Transverse colon (tissue), 4 donors: ENCODE data around the gene CADM2. TPM values are rescaled to one million over a fixed set of nuclear protein-coding genes. Genes with fewer than 3 reads are reported as not detected.
"Not testable (repeated sequence)": the region's sequence is repeated elsewhere in the genome, so short reads cannot be mapped to it uniquely, and the experiment has no call there.

ENCODE experiments used
- DNase-seq: peaks from one replicate; pipeline ENCODE4 v3.0.0-alpha.2; 2019
- H3K27ac ChIP-seq, 4 donors: fragments of 200-600 bp; sonication (generic); 2 replicates each; pipeline ENCODE4 v1.5.1; 2016 to 2018; ENCODE audit warnings: inconsistent platforms in 4 of 4
- H3K27me3 ChIP-seq: fragments of 200-600 bp; sonication (generic); 2 replicates; pipeline ENCODE4 v1.5.1; 2017; ENCODE audit warnings: inconsistent platforms
- H3K36me3 ChIP-seq, 4 donors: fragments of 200-600 bp; sonication (generic); 2 replicates each; pipeline ENCODE4 v1.5.1; 2017 to 2019; ENCODE audit warnings: inconsistent platforms in 4 of 4
- H3K4me1 ChIP-seq, 4 donors: fragments of 200-600 bp; sonication (generic); 2 replicates each; pipeline ENCODE4 v1.5.1; 2017 to 2020; ENCODE audit warnings: inconsistent platforms in 4 of 4
- H3K4me3 ChIP-seq, 4 donors: fragments of 200-600 bp; sonication (generic); 1 replicate in 1 of 4; 2 replicates in 3 of 4; pipeline versions ENCODE4 v1.5.1 to v1.6.1; 2017 to 2019; ENCODE audit warnings: inconsistent platforms in 4 of 4
- H3K9me3 ChIP-seq, 2 donors: fragments of 200-600 bp; sonication (generic); 2 replicates each; pipeline ENCODE4 v1.5.1; 2017 to 2019; ENCODE audit warnings: inconsistent platforms in 2 of 2
- CTCF ChIP-seq, 5 experiments: fragments of 200-600 bp in 3 of 5; fragments of 450-650 bp in 2 of 5; sonication (generic) in 3 of 5; IDR thresholded peaks; 1 replicate in 2 of 5; 2 replicates in 3 of 5; pipeline ENCODE4 v1.5.1; 2016 to 2017; ENCODE audit warnings: antibody characterized with exemption in 5 of 5, inconsistent platforms in 3 of 5, mild to moderate bottlenecking in 2 of 5, moderate library complexity in 1 of 5
- EP300 ChIP-seq: sonication (generic); formaldehyde crosslinking; IDR thresholded peaks from one replicate; pipeline ENCODE4 v1.6.1; 2017; ENCODE audit warnings: antibody characterized with exemption, low read depth
- POLR2A ChIP-seq: fragments of 450-650 bp; IDR thresholded peaks from one replicate; pipeline ENCODE4 v1.6.1; 2016; ENCODE audit warnings: antibody characterized with exemption, mild to moderate bottlenecking, moderate library complexity
- POLR2AphosphoS5 ChIP-seq, 3 donors: sonication (generic); formaldehyde crosslinking; IDR thresholded peaks; one replicate each; pipeline ENCODE4 v1.6.1; 2016; ENCODE audit warnings: antibody characterized with exemption in 3 of 3
- WGBS, 2 donors: methylation state at CpG; one replicate each; pipeline ENCODE4 v1.1.5; 2018; ENCODE audit warnings: low coverage in 1 of 2; 5-methylcytosine and 5-hydroxymethylcytosine counted together
- in situ Hi-C, 4 donors: fragments of 200-750 bp; cut with MboI; loops; one replicate each; pipeline versions ENCODE4 v1.15.0 to v1.15.1; 2017; ENCODE audit warnings: low sequenced_read_pairs in 3 of 4, low pct_ligation_motif_present in 1 of 4, low pct_unique_long_range_greater_than_20kb in 1 of 4
- intact Hi-C: fragments of 100-400 bp; cut with DNase I; formaldehyde crosslinking; loops from one replicate; pipeline ENCODE4 v1.15.1; 2023; ENCODE audit warnings: low total_unique reads
- total RNA-seq, 4 donors: library from RNA; depleted of rRNA; stranded (reverse); fragments of >200 nt; gene quantifications; one replicate each; pipeline ENCODE4 v1.1.0, GENCODE V29; 2016

Gene CADM2
- total RNA-seq, 4 donors from 2014 or later = 2.2 to 21.3 (median 4.5) TPM

- Histone ChIP-seq H3K27me3 (no peaks in the 10 kb centered on the region), H3K4me3 (no peak overlapping the region), H3K27ac (no peak overlapping the region), H3K36me3 (no peaks in the 10 kb centered on the region), H3K9me3 (no peaks in the 10 kb centered on the region), H3K4me1 (no peaks in the 10 kb centered on the region)
- no peak for DNase-seq
- no peak for TF ChIP-seq POLR2AphosphoS5 (IDR thresholded peaks at IDR 0.05)
- no peak for TF ChIP-seq CTCF (IDR thresholded peaks at IDR 0.05)
- TF ChIP-seq POLR2A = no peak
- no peak for TF ChIP-seq EP300
- intact Hi-C loops (no loop called here), in situ Hi-C loops (no loop called here)
- WGBS, 2 donors = 83 to 88% methylated on average over 1 of the region's 1 CpG
Observed at GRCh38 chr3:85691196-85691595, 732.4 kb downstream of the CADM2 start.

GRCh38 chr3:85697156-85697555, 738.4 kb downstream of the CADM2 start:
- Histone ChIP-seq H3K4me1 (no peaks in the 10 kb centered on the region), H3K27me3 (no peaks in the 10 kb centered on the region), H3K9me3 (no peaks in the 10 kb centered on the region), H3K4me3 (no peak overlapping the region), H3K27ac (no peak overlapping the region), H3K36me3 (no peaks in the 10 kb centered on the region)
- intact Hi-C loops = no loop called here
- 76 to 77% methylated on average over 1 of the region's 1 CpG for WGBS, 2 donors
- TF ChIP-seq CTCF (IDR thresholded peaks at IDR 0.05) (no peak), POLR2AphosphoS5 (IDR thresholded peaks at IDR 0.05) (no peak), EP300 (no peak), POLR2A (no peak)
- DNase-seq = no peak
- in situ Hi-C loops = no loop called here

GRCh38 chr3:85706130-85706529, 747.3 kb downstream of the CADM2 start:
- Histone ChIP-seq H3K4me3 (no peak overlapping the region), H3K27me3 (no peaks in the 10 kb centered on the region), H3K36me3 (no peaks in the 10 kb centered on the region), H3K9me3 (no peaks in the 10 kb centered on the region), H3K27ac (no peak overlapping the region), H3K4me1 (no peaks in the 10 kb centered on the region)
- DNase-seq = no peak
- TF ChIP-seq EP300 (no peak), CTCF (IDR thresholded peaks at IDR 0.05) (no peak), POLR2AphosphoS5 (IDR thresholded peaks at IDR 0.05) (no peak), POLR2A (no peak)
- in situ Hi-C loops (no loop called here), intact Hi-C loops (no loop called here)
- WGBS, 2 donors = 81 to 85% methylated on average over 2 of the region's 2 CpGs

- H3K27me3 ChIP-seq, H3K27ac ChIP-seq, H3K4me1 ChIP-seq, H3K36me3 ChIP-seq, in situ Hi-C loops, H3K9me3 ChIP-seq, intact Hi-C loops, H3K4me3 ChIP-seq, DNase-seq: not testable (repeated sequence)
- 72 to 86% methylated on average over 1 of the region's 1 CpG for WGBS, 2 donors
Observed at GRCh38 chr3:85708325-85708724, 749.5 kb downstream of the CADM2 start.

- H3K36me3 ChIP-seq = no peaks in the 10 kb centered on the region
- intact Hi-C loops = no loop called here
- no peak for DNase-seq
- 57 to 61% methylated on average over 2 of the region's 2 CpGs for WGBS, 2 donors
- in situ Hi-C loops = no loop called here
- no peaks in the 10 kb centered on the region for H3K4me1 ChIP-seq
- H3K4me3 ChIP-seq = no peak overlapping the region
- no peak overlapping the region for H3K27ac ChIP-seq
- H3K27me3 ChIP-seq = no peaks in the 10 kb centered on the region
- TF ChIP-seq EP300 (no peak), POLR2AphosphoS5 (IDR thresholded peaks at IDR 0.05) (no peak), POLR2A (no peak), CTCF (IDR thresholded peaks at IDR 0.05) (no peak)
- H3K9me3 ChIP-seq = no peaks in the 10 kb centered on the region
Observed at GRCh38 chr3:85709346-85709892, 750.6 kb downstream of the CADM2 start.
